GM18870 (cell line): ENCODE measurements around the gene ENOX1.

Experiments
- ATAC-seq: cut with Tn5 transposase; IDR thresholded peaks from one replicate; pipeline ENCODE4 v1.9.1; 2021; ENCODE audit warnings: moderate library complexity; ENCODE audit not compliant: unreplicated experiment

ENOX1 gene

DNA sequence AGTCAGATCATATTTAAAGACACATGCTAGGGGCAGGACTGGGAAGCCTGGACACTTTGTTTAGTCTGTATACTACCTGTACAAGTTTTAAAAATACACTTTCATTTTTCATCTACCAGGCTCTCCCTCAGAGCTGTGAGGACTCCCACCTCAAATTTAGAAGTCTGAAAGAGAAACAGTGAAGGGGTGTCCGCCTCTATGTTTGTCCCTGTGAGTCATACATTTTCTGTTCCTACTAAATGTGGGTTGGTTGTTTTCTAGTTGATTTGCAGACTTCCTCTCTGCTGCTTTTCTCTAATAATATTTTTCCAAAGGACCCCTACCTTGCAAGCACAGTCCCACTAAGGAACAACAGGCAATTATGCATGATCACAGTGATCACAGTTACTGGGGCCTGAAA is 110.5 kb downstream of the ENOX1 start:
- ATAC-seq = peak; percentile 90

- ATAC-seq = no peak
Observed at GRCh38 chr13:43675577-43675976, 111.2 kb downstream of the ENOX1 start.

- ATAC-seq = no peak
Observed at GRCh38 chr13:43669964-43670363, 116.8 kb downstream of the ENOX1 start.

DNA sequence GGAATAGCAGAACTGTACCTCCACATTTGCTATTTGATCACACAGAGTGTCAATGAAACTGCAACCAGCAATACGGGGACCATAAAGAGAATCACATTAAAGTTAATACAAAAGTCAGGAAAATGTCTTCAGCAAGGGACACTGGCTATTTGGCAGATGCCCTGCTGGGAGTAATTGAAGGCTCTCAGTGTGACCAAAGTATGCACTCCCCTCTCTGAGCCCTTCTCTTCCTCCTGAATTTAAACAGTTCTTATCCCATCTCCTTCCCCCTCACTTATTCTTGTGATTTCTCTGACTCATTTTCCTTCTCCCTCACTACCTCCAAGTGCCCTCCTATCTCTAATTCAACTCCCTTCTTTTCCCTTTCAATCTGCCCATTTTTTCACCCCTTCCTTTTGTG is 117.7 kb downstream of the ENOX1 start:
- ATAC-seq = no peak

GRCh38 chr13:43666403-43666802 is 120.4 kb downstream of the ENOX1 start:
- ATAC-seq = no peak

DNA sequence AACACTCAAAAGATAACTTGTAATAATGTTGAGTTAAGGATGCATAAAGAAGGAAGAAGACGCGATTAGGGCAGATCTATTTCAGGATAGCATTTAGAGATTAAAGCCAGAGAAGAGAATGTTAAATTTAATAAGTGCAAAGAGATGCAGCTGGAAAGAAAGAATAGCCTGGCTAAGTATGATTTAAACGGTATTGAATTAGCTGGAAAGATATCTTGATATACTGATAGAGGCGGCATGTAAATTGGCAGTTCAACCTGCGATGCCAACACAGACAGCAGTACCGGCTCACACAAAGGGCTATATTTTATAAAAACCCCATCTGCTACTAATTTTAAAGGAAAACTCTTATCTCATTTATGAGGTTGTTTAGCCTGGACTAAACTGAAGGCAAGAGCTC is 121.4 kb downstream of the ENOX1 start:
- no peak for ATAC-seq

DNA sequence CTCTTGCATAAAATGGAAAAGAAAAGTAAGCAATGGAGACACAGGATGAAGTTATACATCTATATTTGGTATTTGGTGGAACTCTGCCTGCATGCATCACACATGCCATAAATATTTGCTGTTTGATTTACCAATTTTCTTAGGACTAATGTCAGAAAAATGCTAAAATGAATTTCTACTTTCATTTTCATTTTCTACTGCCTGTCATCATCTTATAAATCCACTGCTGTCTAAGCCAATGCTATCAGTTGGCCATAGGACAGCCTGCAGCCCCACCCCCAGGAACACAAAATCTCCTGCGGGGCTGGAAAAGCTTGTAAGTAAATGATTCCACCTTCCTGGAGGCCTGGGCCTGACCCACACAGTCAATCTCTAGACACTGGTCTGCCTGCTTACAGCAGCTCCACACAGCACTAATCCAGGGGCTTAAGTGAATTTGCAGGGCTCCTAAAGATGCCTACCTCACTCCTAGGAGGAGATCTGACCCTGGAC is 122.0 kb downstream of the ENOX1 start:
- ATAC-seq = no peak

DNA sequence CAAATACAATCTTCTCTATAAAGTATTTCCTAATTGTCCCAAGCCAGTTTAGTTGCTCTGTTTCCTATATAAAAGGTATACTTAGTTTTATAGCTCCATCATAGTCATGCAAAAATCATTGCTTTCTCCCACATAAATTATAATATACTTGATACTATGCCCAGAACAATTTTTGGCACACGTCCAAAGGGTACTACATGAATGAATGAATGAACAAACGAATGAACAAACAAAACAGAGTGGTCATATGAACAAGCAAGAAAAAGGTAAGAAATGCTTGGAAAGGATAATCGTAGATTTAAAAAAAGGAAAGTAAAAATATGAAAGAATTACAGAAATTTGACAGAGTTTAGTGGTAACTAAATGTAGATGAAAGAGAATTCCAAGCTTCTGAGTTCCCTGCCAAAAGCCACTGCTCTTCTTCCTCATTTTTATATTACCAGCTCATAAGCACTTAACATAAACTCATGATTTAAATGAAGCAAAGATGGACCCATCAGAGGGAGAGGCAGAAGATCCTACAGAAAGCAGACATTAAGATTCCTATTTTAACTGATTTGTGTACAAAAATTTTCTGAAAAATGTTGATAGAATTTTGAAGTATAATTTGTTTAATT is 123.2 kb downstream of the ENOX1 start:
- no peak for ATAC-seq

DNA sequence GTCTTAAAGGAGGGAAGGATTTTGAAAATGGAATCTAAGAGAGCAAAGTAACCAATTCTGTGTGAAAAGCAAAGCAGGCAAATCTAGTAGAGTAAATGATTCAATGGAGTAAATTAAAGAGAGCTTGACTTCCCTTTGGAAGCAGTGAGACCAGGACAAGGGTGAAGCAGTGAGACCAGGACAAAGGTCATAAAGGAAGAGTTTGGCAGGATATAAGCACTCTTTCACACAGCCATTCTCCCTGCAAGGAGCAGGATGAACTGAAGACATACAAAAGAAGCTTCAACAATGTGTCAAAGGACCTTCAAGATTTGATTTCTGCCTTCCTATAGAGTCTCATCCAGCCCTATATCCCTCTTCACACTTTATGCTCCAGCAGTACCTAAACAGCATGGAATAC is 123.8 kb downstream of the ENOX1 start:
- ATAC-seq = no peak

GRCh38 chr13:43661161-43661830 is 125.5 kb downstream of the ENOX1 start:
- ATAC-seq = no peak

DNA sequence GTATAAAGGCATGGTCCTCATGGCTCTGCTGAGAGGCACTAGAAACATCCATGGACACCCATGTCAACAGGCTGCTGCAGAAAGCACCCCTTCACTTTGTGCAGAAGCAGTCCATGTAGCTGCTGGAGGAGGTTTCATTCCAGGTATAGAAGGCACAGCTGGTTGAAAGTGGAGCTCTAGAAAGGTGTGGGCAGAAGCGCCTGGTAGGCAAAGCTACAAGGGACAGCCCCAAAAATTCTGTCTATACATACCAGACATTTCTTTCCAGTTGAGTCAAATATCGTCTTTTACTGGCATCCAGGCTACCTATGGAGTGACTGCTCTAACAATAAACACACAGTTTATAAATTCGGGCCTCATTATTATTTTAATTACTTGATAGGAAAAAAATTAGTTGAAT is 129.3 kb downstream of the ENOX1 start:
- ATAC-seq = no peak

DNA sequence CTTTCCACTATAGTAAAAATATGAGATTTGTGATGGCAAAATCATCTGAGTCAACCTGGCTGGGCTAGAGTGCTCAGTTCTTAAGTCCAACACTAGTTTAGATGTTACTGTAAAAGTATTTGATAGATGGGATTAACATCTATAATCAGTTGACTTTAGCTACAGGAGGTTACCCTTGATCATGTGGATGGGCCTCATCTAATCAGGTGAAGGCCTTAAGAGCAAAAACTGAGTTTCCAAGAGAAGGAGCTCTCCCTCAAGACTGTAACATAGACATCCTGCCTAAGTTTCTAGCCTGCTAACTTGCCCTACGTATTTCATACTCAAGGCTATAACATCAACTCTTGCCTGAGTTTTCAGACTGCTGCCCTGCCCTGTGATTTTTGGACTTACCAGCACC is 132.8 kb downstream of the ENOX1 start:
- ATAC-seq = no peak

DNA sequence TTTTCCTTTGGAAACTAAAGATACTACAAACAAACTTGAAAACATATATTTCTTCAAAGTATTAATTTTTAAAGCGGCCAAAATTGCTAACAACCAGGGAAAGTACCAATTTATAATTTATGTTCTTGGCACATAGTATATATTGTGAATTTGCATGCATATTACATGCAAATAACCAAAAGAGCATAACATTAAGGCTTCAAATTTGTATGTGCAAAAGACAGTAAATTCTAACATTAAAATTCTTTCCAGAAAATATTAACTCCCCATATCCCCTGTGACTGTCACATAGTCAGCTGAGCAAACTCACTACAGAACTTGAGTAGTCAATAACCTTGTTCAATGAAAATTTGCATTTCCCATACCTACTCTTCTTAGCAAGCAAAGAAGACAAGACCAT is 133.4 kb downstream of the ENOX1 start:
- ATAC-seq = no peak

DNA sequence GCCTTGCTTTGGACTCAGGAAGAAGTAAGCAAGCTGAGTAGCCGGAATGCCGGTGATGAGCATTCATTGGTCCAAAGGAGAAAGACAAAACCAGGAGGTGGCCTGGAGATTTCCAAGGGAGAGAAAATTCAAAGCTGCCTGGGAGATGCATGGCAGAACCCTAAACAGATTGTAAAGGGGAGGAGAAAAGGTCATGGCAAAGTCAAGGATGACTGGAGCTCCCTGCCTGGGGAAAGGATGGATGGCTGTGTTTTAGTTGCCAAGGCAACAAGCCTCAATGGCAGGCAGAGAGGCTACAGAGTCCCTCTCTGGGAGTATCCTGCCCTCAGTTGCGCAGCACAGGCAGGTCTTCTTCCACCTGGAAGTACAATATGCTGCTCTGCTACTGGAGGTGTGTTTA is 134.0 kb downstream of the ENOX1 start:
- ATAC-seq = no peak

GRCh38 chr13:43650882-43651281 is 135.9 kb downstream of the ENOX1 start:
- no peak for ATAC-seq

DNA sequence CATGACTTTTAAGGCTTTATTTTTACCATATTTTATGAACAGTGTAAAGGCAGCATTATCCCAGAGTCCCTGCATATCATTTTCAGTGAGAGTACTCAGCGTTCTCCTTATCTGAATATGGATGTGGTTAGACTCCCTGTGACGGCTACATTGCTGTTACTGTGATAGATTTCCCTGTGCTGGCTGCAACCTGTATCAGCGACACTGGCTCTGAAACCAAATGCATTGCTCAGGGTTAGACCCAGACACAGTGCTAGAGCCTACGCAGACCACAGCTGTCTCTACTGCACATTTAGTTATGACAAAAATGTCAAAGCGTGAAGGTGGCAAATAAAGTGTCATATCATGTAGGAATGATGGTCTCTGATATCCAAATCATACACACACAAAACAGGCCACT is 138.0 kb downstream of the ENOX1 start:
- no peak for ATAC-seq

- no peak for ATAC-seq
Observed at GRCh38 chr13:43647471-43647870, 139.3 kb downstream of the ENOX1 start.

DNA sequence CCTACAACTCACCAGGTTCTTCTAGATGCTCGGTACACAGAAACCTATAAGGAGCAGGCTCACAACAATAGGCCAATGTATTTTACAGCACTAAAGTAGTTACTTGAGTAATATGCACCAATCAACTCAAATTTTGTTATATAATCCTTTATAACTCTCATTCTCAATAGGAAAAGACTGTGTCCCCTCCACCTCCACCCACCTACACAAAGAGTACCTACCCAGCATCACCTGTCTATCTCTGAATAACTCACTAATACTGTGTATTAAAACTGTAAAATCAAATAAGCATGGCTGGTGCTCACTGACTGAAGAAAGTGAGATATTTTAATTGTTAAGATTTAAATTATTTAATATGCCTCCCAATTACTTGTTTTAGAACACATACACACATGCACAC is 146.3 kb downstream of the ENOX1 start:
- no peak for ATAC-seq

GRCh38 chr13:43631106-43631505 is 155.7 kb downstream of the ENOX1 start:
- no peak for ATAC-seq

GRCh38 chr13:43629691-43630480 is 156.9 kb downstream of the ENOX1 start:
- no peak for ATAC-seq

DNA sequence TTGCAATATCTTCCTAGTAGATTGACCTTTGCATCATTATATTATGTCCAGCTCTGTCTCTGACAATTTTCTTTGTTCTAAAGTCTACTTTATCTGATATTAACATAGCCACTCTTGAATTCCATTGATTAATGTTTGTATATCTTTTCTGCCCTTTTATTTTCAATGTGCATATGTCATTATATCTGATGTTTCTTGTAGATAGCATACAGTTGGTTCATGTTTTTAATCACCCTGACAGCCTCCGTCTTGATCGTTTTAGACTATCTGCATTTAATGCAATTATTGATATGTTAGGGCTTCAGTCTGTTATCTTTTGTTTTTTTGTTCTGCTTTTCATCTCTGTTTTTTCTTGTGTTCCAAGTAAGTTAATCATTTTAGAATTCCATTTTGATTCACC is 159.8 kb downstream of the ENOX1 start:
- ATAC-seq = no peak

- no peak for ATAC-seq
Observed at GRCh38 chr13:43614063-43614462, 172.7 kb downstream of the ENOX1 start.
